ENCODE data around the gene C16orf86.

C16orf86 gene

DNA sequence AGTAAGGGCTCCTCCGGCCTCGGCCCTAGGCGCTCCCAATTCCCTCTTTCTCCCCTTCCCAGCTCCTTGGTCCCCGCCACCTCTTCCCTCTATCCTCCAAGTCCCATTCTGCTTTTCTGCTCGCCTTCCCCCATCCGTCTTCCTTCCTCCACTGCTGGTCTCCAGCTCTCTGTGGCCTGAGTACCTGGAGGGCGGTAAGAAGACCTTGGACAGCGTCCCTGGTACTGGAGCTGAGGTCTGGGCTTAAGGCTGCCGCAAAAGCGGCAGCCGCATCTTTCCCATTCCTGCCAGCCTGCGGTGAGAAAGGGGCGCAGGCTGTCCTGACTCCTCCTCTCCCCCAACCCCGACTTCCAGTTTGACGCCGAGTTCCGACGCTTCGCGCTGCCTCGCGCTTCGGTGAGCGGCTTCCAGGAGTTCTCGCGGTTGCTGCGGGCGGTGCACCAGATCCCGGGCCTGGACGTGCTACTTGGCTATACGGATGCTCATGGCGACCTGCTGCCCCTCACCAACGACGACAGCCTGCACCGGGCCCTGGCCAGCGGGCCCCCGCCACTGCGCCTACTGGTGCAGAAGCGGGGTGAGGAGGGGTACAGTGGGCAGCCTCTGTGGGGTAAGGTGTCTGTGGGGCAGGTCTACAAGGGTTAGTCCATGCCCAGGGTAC, 5.4 kb upstream of the C16orf86 start:
- Histone ChIP-seq H3K4me2 (ENCODE audit: low read length) (peak overlapping the region; percentile 93), H4K20me1 (ENCODE audit: control insufficient read depth, insufficient read depth, low read depth, low read length) (peaks cover 4% of the 10 kb centered on the region; the same call in 1 of the 2 replicates), H3K9me3 (ENCODE audit: control insufficient read depth, insufficient read depth, low read length) (no peaks in the 10 kb centered on the region), H3F3A (ENCODE audit: control insufficient read depth, insufficient read depth) (no peaks in the 10 kb centered on the region), H3K36me3 (ENCODE audit: control insufficient read depth, low read length) (peaks cover 53% of the 10 kb centered on the region), H3K27me3 (ENCODE audit: control insufficient read depth, low read length) (no peaks in the 10 kb centered on the region), H3K4me1 (ENCODE audit: control insufficient read depth, low read length) (peaks cover 32% of the 10 kb centered on the region), H3K27ac (ENCODE audit: low read depth, low read length) (peak overlapping the region; percentile 42), H3K79me2 (ENCODE audit: control insufficient read depth, low read length) (peaks cover 29% of the 10 kb centered on the region), H3K9me2 (replicated peaks; ENCODE audit: control insufficient read depth, low read length) (no peaks in the 10 kb centered on the region), H3K4me3 (ENCODE audit: low read length) (peak overlapping the region; percentile 87)
- no peak for TF ChIP-seq EZH2phosphoT487 (IDR thresholded peaks at IDR 0.05; ENCODE audit: borderline replicate concordance, low read length)
- TF ChIP-seq, protein P1, sequence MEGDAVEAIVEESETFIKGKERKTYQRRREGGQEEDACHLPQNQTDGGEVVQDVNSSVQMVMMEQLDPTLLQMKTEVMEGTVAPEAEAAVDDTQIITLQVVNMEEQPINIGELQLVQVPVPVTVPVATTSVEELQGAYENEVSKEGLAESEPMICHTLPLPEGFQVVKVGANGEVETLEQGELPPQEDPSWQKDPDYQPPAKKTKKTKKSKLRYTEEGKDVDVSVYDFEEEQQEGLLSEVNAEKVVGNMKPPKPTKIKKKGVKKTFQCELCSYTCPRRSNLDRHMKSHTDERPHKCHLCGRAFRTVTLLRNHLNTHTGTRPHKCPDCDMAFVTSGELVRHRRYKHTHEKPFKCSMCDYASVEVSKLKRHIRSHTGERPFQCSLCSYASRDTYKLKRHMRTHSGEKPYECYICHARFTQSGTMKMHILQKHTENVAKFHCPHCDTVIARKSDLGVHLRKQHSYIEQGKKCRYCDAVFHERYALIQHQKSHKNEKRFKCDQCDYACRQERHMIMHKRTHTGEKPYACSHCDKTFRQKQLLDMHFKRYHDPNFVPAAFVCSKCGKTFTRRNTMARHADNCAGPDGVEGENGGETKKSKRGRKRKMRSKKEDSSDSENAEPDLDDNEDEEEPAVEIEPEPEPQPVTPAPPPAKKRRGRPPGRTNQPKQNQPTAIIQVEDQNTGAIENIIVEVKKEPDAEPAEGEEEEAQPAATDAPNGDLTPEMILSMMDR (IDR thresholded peaks at IDR 0.05; ENCODE audit: low read depth, low read length, poor library complexity, severe bottlenecking), result no peak

DNA sequence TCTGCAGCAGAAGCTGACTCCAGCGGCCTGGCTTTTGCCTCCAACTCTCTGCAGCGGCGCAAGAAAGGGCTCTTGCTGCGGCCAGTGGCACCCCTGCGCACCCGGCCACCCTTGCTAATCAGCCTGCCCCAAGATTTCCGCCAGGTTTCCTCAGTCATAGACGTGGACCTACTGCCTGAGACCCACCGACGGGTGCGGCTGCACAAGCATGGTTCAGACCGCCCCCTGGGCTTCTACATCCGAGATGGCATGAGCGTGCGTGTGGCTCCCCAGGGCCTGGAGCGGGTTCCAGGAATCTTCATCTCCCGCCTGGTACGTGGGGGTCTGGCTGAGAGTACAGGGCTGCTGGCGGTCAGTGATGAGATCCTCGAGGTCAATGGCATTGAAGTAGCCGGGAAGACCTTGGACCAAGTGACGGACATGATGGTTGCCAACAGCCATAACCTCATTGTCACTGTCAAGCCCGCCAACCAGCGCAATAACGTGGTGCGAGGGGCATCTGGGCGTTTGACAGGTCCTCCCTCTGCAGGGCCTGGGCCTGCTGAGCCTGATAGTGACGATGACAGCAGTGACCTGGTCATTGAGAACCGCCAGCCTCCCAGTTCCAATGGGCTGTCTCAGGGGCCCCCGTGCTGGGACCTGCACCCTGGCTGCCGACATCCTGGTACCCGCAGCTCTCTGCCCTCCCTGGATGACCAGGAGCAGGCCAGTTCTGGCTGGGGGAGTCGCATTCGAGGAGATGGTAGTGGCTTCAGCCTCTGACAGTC, 4.5 kb upstream of the C16orf86 start:
- peak overlapping the region; percentile 93 for H3K4me2 ChIP-seq (ENCODE audit: low read length)
- peaks cover 29% of the 10 kb centered on the region for H3K79me2 ChIP-seq (ENCODE audit: control insufficient read depth, low read length)
- no peaks in the 10 kb centered on the region for H3F3A ChIP-seq (ENCODE audit: control insufficient read depth, insufficient read depth)
- H3K9me2 ChIP-seq (replicated peaks; ENCODE audit: control insufficient read depth, low read length), result no peaks in the 10 kb centered on the region
- peaks cover 4% of the 10 kb centered on the region; the same call in 1 of the 2 replicates for H4K20me1 ChIP-seq (ENCODE audit: control insufficient read depth, insufficient read depth, low read depth, low read length)
- peak overlapping the region; percentile 87 for H3K4me3 ChIP-seq (ENCODE audit: low read length)
- H3K27me3 ChIP-seq (ENCODE audit: control insufficient read depth, low read length), result no peaks in the 10 kb centered on the region
- peaks cover 44% of the 10 kb centered on the region for H3K36me3 ChIP-seq (ENCODE audit: control insufficient read depth, low read length)
- H3K9me3 ChIP-seq (ENCODE audit: control insufficient read depth, insufficient read depth, low read length), result no peaks in the 10 kb centered on the region
- H3K4me1 ChIP-seq (ENCODE audit: control insufficient read depth, low read length), result peaks cover 35% of the 10 kb centered on the region
- no peak overlapping the region for H3K27ac ChIP-seq (ENCODE audit: low read depth, low read length)
- no peak for TF ChIP-seq EZH2phosphoT487 (IDR thresholded peaks at IDR 0.05; ENCODE audit: borderline replicate concordance, low read length)
- TF ChIP-seq, protein P1 (IDR thresholded peaks at IDR 0.05; ENCODE audit: low read depth, low read length, poor library complexity, severe bottlenecking), result no peak

DNA sequence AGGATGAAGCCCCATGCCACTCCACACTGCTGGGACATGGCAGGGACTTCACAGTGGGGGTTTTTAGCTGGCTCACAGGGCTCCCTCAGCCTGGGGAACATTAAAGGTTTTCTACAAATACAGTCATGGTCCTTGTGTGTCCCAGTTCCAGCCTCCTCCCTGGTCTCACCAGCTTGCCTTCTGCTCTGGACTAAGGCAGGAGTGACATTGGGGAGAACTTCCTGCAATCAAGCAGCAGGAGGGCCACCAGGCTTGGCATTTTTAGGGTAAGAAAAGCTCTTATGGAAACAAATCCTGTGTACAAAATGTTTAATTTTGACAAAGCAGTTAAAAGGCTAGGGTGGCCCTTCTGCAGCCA, 4.0 kb upstream of the C16orf86 start:
- peaks cover 41% of the 10 kb centered on the region for H3K4me1 ChIP-seq (ENCODE audit: control insufficient read depth, low read length)
- peaks cover 29% of the 10 kb centered on the region for H3K79me2 ChIP-seq (ENCODE audit: control insufficient read depth, low read length)
- no peak overlapping the region for H3K4me3 ChIP-seq (ENCODE audit: low read length)
- no peaks in the 10 kb centered on the region for H3K27me3 ChIP-seq (ENCODE audit: control insufficient read depth, low read length)
- H3F3A ChIP-seq (ENCODE audit: control insufficient read depth, insufficient read depth), result no peaks in the 10 kb centered on the region
- H3K9me2 ChIP-seq (replicated peaks; ENCODE audit: control insufficient read depth, low read length), result no peaks in the 10 kb centered on the region
- peaks cover 40% of the 10 kb centered on the region for H3K36me3 ChIP-seq (ENCODE audit: control insufficient read depth, low read length)
- H4K20me1 ChIP-seq (ENCODE audit: control insufficient read depth, insufficient read depth, low read depth, low read length), result peaks cover 4% of the 10 kb centered on the region; the same call in 1 of the 2 replicates
- H3K9me3 ChIP-seq (ENCODE audit: control insufficient read depth, insufficient read depth, low read length), result no peaks in the 10 kb centered on the region
- H3K4me2 ChIP-seq (ENCODE audit: low read length), result no peak overlapping the region
- TF ChIP-seq EZH2phosphoT487 (IDR thresholded peaks at IDR 0.05; ENCODE audit: borderline replicate concordance, low read length), result no peak
- TF ChIP-seq, protein P1 (IDR thresholded peaks at IDR 0.05; ENCODE audit: low read depth, low read length, poor library complexity, severe bottlenecking), result no peak
- no peak overlapping the region for H3K27ac ChIP-seq (ENCODE audit: low read depth, low read length)

Measured in DOHH2 (cell line).